ENCODE measurements around the gene COL4A2.

GRCh38 chr13:110463871-110464510, 156.9 kb downstream of the COL4A2 start:
- no peak for TF ChIP-seq CTCF (optimal IDR thresholded peaks at IDR 0.05 in 1 of 3, IDR thresholded peaks at IDR 0.05 in 1 of 3, conservative IDR thresholded peaks at IDR 0.05 in 1 of 3; ENCODE audit: extremely low read depth in 1 of 3, insufficient read depth in 2 of 3, low read length in 3 of 3)
- TF ChIP-seq EZH2 (IDR thresholded peaks at IDR 0.05; ENCODE audit: low read length), result no peak

Measured in keratinocyte (primary cell).